Activated CD8-positive, alpha-beta T cell treated with anti-CD3 and anti-CD28 coated beads for 36 hours (primary cell): ENCODE data around the gene LSM4. TPM values are rescaled to one million over a fixed set of nuclear protein-coding genes. Genes with fewer than 3 reads are reported as not detected.

Source experiments
- ATAC-seq: fragments of 200-7000 bp; cut with Tn5 transposase; one replicate; pipeline ENCODE4 v1.10.0; 2021; ENCODE audit warnings: mild to moderate bottlenecking, moderate library complexity
- CTCF ChIA-PET: fragments of 350-600 bp; sonication (Branson Sonifier 250); formaldehyde crosslinking; loops from one replicate; lab custom pipeline; 2021; ENCODE audit warnings: antibody characterized with exemption; lab: Charles Lee
- POLR2A ChIA-PET: fragments of 350-600 bp; sonication (Branson Sonifier 250); formaldehyde crosslinking; loops from one replicate; lab custom pipeline; 2021; ENCODE audit warnings: antibody characterized with exemption; lab: Charles Lee
- DNase-seq: peaks from one replicate; pipeline ENCODE4 v3.0.0-alpha.2; 2020
- H3K27ac Mint-ChIP-seq: one replicate; pipeline ENCODE4 v1.8.0; 2021; ENCODE audit warnings: mild to moderate bottlenecking, mixed read lengths
- H3K27me3 Mint-ChIP-seq: one replicate; pipeline ENCODE4 v1.8.0; 2021; ENCODE audit warnings: mixed read lengths
- H3K36me3 Mint-ChIP-seq: one replicate; pipeline ENCODE4 v1.8.0; 2021; ENCODE audit warnings: low read depth, mixed read lengths
- H3K4me1 Mint-ChIP-seq: one replicate; pipeline ENCODE4 v1.8.0; 2021; ENCODE audit warnings: low read depth, mixed read lengths
- H3K4me3 Mint-ChIP-seq: one replicate; pipeline ENCODE4 v1.8.0; 2021; ENCODE audit warnings: mild to moderate bottlenecking, moderate library complexity, mixed read lengths
- H3K9me3 Mint-ChIP-seq: one replicate; pipeline ENCODE4 v1.8.0; 2021; ENCODE audit warnings: mixed read lengths
- intact Hi-C: fragments of 100-400 bp; cut with micrococcal nuclease; formaldehyde crosslinking; loops from one replicate; pipeline ENCODE4 v1.10.0; 2022
- total RNA-seq, 2 experiments: library from RNA; stranded (reverse); gene quantifications; one replicate each; pipeline ENCODE4 v1.2.3, GENCODE V29; 2021
- TF ChIP-seq, protein P1 (sequence below): fragments of 200-600 bp; IDR thresholded peaks from one replicate; pipeline ENCODE4 v1.8.0; 2022; ENCODE audit warnings: antibody characterized with exemption, mild to moderate bottlenecking

The LSM4 gene
- total RNA-seq, 2 experiments from 2014 or later: 426 to 433 TPM

DNA sequence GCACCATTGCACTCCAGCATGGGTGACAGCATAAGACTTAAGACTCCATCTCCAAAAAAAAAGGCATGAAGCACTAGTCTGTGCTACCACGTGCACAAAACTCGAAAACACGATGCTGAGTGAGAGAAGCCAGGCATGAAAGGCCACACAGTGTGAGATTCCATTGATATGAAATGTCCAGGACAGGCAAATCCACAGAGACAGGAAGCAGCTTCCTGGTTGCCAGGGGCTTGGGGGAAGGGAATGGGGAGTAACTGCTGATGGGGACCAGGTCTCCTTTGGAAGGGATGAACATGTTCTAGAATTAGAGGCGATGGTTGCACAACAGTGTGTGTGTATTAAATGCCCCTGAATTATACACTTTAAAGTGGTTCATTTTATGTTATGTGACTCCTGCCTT, 25.6 kb downstream of the LSM4 start:
- DNase-seq (no peak), ATAC-seq (no peak)
- Mint-ChIP-seq H3K27ac (peak overlapping the region; percentile 70), H3K4me1 (peaks cover 60% of the 10 kb centered on the region), H3K4me3 (no peak overlapping the region), H3K27me3 (no peaks in the 10 kb centered on the region), H3K36me3 (peaks cover 41% of the 10 kb centered on the region), H3K9me3 (no peaks in the 10 kb centered on the region)
- POLR2A ChIA-PET: interaction anchor here (0.6 to 4.6 kb wide), 4 partner anchors 13 to 127 kb away, joined by 3 to 48 read pairs (median 5); partner anchors contain the start of gene JUND
- intact Hi-C loops: no loop called here
- CTCF ChIA-PET: interaction anchor here (1.3 to 2.4 kb wide), 2 partner anchors 16 to 18 kb away, joined by 4 to 15 read pairs; partner anchors contain the start of gene JUND
- TF ChIP-seq, protein P1, sequence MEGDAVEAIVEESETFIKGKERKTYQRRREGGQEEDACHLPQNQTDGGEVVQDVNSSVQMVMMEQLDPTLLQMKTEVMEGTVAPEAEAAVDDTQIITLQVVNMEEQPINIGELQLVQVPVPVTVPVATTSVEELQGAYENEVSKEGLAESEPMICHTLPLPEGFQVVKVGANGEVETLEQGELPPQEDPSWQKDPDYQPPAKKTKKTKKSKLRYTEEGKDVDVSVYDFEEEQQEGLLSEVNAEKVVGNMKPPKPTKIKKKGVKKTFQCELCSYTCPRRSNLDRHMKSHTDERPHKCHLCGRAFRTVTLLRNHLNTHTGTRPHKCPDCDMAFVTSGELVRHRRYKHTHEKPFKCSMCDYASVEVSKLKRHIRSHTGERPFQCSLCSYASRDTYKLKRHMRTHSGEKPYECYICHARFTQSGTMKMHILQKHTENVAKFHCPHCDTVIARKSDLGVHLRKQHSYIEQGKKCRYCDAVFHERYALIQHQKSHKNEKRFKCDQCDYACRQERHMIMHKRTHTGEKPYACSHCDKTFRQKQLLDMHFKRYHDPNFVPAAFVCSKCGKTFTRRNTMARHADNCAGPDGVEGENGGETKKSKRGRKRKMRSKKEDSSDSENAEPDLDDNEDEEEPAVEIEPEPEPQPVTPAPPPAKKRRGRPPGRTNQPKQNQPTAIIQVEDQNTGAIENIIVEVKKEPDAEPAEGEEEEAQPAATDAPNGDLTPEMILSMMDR: no peak

DNA sequence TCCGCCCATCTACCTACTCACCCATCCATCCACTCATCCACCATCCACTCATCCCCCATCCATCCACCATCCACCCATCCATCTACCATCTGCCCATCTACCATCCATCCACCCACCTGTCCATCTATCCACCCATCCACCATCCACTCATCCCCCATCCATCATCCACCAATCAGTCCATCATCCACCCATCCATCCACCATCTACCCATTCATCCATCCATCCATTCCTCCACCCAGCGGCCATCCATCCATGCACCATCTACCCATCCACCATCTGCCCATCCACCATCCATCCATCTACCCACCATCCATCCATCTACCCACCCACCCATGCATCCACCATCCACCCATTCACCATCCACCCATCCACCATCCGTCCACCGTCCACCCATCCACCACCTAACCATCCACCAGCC, 27.8 kb downstream of the LSM4 start:
- TF ChIP-seq, protein P1: no peak
- DNase-seq (no peak), ATAC-seq (no peak)
- Mint-ChIP-seq H3K27me3 (no peaks in the 10 kb centered on the region), H3K36me3 (peaks cover 43% of the 10 kb centered on the region), H3K4me3 (peak overlapping the region; percentile 85), H3K9me3 (no peaks in the 10 kb centered on the region), H3K4me1 (peaks cover 59% of the 10 kb centered on the region), H3K27ac (peak overlapping the region; percentile 93)
- ChIA-PET CTCF (interaction anchor here (8.0 kb wide), 1 partner anchor 15 kb away, joined by 119 read pairs; the partner anchor contains the start of gene JUND), POLR2A (interaction anchor here (0.7 to 6.5 kb wide), 3 partner anchors 8 to 27 kb away, joined by 3 to 225 read pairs (median 74); partner anchors contain the start of genes JUND and LSM4)
- intact Hi-C loops: no loop called here

DNA sequence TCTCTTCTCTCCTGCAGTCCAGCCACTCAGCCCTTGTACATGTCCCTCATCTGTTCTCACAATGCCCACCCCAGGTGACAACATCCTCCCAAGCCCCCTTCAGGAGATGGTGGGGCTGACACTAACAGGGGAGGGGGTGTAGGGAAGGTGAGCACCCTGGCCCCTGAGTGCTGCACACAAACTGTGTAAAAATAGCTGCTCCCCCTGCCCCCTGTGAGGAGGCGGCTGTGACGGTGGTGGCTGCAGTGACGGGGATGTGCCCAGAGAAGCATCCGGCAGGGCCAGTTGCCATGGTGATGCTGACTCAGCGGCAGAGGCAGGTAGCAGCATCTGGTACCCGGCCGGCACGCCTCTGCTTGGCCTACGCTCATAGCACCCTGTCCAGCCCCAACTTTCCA, 28.4 kb downstream of the LSM4 start:
- ATAC-seq (peak; percentile 29), DNase-seq (peak; percentile 99)
- TF ChIP-seq, protein P1: no peak
- CTCF ChIA-PET: interaction anchor here (8.0 kb wide), 1 partner anchor 14 kb away, joined by 119 read pairs; the partner anchor contains the start of gene JUND
- H3K9me3 Mint-ChIP-seq: no peaks in the 10 kb centered on the region
- intact Hi-C loops: no loop called here
- peak overlapping the region; percentile 93 for H3K27ac Mint-ChIP-seq
- H3K4me3 Mint-ChIP-seq: peak overlapping the region; percentile 85
- peaks cover 64% of the 10 kb centered on the region for H3K4me1 Mint-ChIP-seq
- H3K36me3 Mint-ChIP-seq: peaks cover 43% of the 10 kb centered on the region
- H3K27me3 Mint-ChIP-seq: no peaks in the 10 kb centered on the region
- POLR2A ChIA-PET: interaction anchor here (0.7 to 6.5 kb wide), 3 partner anchors 9 to 28 kb away, joined by 3 to 225 read pairs (median 74); partner anchors contain the start of genes JUND and LSM4

DNA sequence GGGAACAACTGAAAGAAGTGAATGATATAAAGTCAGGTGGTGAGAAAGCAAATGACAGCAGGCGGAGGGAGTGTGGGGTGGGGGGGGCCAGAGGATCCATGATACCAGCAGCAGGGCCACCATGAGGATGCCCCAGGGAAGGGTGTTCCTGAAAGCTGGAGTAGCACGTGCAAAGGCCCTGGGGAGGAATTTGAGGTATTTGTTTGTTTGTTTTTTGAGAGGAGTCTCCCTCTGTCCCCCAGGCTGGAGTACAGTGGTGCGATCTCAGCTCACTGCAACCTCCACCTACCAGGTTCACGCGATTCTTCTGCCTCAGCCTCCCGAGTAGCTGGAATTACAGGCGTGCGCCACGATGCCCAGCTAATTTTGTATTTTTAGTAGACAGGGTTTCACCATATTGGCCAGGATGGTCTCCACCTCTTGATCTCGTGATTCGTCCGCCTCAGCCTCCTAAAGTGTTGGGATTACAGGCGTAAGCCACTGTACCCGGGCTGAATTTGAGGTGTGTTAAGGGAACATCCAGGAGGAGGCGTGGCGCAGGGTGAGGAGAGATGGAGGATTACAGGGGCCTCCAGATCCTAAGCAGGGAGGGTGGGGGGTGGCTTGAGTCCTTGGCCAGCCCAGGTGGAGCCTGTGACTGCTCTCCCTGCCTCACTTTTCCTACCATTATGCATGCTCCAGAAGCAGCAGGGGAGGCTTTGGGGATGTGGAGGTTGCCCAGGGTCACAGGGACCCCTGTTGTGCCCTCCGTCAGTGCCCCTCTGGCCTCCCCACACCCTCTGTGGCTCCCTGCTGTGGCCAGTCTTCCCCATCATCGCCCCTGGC, 29.0 kb downstream of the LSM4 start:
- TF ChIP-seq, protein P1: peak; percentile 13
- Mint-ChIP-seq H3K4me3 (peak overlapping the region; percentile 85), H3K36me3 (peaks cover 38% of the 10 kb centered on the region), H3K27ac (peak overlapping the region; percentile 93), H3K4me1 (peaks cover 62% of the 10 kb centered on the region), H3K27me3 (no peaks in the 10 kb centered on the region), H3K9me3 (no peaks in the 10 kb centered on the region)
- intact Hi-C loops: no loop called here
- ChIA-PET POLR2A (interaction anchor here (2.0 to 6.5 kb wide), 4 partner anchors 10 to 28 kb away, joined by 10 to 225 read pairs (median 47); partner anchors contain the start of genes IQCN, JUND and LSM4), CTCF (interaction anchor here (1.3 to 8.0 kb wide), 4 partner anchors 10 to 35 kb away, joined by 5 to 119 read pairs (median 14); partner anchors contain the start of genes JUND and LSM4)
- no peak for ATAC-seq
- DNase-seq: no peak
